ENCODE results near the gene TTC39C.

DNA sequence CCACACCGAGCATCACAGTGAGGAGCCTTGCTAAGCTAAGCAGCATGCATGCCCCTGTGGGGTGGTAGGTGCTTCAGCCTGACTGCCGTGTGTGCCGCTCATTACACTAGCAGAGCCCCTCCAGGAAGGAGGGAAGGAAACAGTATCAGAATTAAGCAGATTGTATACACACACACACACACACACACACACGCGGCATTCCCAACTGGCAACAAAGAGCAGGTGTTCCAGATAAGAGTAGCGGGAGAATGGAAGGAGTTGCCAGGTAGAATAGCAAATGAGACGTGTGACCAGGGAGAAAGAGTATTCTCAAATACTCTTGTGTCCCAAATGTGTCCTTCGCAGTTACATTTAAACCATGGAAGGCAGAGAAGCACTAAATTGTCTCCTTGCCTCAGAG lies 47.6 kb upstream of the TTC39C start:
- TF ChIP-seq, protein P1, sequence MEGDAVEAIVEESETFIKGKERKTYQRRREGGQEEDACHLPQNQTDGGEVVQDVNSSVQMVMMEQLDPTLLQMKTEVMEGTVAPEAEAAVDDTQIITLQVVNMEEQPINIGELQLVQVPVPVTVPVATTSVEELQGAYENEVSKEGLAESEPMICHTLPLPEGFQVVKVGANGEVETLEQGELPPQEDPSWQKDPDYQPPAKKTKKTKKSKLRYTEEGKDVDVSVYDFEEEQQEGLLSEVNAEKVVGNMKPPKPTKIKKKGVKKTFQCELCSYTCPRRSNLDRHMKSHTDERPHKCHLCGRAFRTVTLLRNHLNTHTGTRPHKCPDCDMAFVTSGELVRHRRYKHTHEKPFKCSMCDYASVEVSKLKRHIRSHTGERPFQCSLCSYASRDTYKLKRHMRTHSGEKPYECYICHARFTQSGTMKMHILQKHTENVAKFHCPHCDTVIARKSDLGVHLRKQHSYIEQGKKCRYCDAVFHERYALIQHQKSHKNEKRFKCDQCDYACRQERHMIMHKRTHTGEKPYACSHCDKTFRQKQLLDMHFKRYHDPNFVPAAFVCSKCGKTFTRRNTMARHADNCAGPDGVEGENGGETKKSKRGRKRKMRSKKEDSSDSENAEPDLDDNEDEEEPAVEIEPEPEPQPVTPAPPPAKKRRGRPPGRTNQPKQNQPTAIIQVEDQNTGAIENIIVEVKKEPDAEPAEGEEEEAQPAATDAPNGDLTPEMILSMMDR (conservative IDR thresholded peaks at IDR 0.05 in 1 of 2, IDR thresholded peaks at IDR 0.05 in 1 of 2; ENCODE audit: low read depth in 1 of 2, low read length in 2 of 2) = no peak
- TF ChIP-seq EZH2 (IDR thresholded peaks at IDR 0.05; ENCODE audit: low read length, missing control alignments) = no peak
